ENCODE measurements around the gene XDH.

The XDH gene

DNA sequence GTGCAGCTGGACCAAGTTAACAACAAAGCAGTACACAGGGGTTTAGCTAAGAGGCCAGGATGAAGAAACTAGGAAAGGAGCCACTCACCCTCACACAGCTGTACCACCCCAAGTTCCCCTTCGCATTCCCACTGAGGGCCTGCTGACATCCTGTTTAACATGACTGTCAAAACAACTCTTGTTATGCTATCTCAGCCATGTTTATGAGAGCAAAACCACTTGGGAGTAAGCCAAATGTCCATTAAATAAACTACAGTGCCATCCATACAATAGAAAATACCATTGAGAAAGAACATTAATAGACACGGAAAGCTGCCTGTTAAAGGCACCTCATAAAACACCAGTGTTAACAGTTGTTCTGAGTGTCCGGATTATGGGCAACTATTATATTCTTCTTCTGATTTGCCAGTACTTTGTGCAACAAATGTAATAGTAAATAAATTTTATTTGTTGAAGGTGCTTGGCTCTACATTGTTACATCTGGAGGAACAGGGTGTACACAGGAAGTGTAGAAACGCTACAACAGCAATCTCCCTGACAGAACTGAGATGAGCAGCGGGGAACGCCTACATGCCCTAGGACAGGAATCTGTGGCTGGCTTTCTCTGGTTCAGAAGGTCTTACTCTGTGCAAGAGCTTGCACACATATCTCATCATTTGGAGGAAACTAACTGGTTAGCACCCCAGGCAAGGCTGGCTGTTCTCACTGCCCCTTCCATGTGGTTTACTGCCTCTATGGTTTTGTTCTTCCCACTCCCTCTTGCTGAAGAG lies 95.0 kb downstream of the XDH start:
- Mint-ChIP-seq H3K27ac (peak overlapping the region; percentile 86), H3K4me3 (peak overlapping the region; percentile 67), H3K36me3 (no peaks in the 10 kb centered on the region), H3K9me3 (no peaks in the 10 kb centered on the region), H3K4me1 (peaks cover 38% of the 10 kb centered on the region), H3K27me3 (no peaks in the 10 kb centered on the region)
- peak; percentile 41 for ATAC-seq (ENCODE audit: low read depth)
- DNase-seq (ENCODE audit: low spot score in 2 of 2) = no peak

DNA sequence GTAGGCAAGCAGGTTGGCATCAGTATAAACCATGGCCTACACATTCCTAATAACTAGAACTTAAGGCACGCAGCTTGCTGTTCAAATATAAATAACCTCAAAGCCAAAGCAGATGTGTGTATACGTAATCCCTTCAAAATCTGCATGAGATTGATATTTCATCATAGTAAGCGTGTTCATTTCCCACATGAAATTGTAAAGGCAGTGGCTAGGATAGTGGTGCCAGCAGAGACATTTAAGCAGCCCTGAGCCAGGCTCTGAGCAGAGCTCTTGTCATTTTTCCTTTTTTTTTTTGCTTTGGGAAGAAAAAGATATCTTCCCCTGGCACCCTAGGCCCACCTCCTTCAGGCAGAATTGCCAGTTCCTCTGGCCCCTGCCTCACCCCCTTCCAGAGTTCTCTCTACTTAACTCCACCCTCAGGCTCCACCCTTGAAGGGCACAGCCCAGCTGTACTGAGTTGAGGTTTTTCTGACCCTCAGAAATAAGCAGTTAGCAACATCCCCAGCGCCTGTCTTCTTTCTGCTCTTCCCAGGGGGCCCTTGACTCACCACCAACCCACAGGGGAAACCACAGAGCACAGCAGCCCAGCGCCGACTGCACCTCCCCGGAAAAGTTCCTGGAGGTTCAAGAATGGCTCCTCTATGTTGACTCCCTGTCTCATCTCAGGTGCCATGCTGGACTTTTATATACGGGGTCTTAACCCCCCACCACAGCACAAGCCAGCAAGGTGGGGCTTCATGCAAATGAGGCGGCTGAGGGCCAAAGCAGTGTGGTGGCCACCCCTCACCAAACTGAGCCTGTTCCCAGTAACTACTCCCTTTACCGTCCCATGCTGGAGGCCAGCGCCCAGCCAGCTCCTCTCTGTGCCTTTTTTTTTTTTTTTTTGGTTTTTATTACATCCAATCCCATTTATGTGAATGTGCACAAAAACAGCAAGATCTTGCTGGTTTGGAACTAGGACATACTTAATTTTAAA lies 95.9 kb downstream of the XDH start:
- Mint-ChIP-seq H3K27me3 (no peaks in the 10 kb centered on the region), H3K9me3 (no peaks in the 10 kb centered on the region), H3K4me3 (peak overlapping the region; percentile 67), H3K36me3 (no peaks in the 10 kb centered on the region), H3K27ac (peak overlapping the region; percentile 86), H3K4me1 (peaks cover 31% of the 10 kb centered on the region)
- DNase-seq (ENCODE audit: low spot score in 2 of 2) = no peak
- ATAC-seq (ENCODE audit: low read depth) = peak; percentile 84

DNA sequence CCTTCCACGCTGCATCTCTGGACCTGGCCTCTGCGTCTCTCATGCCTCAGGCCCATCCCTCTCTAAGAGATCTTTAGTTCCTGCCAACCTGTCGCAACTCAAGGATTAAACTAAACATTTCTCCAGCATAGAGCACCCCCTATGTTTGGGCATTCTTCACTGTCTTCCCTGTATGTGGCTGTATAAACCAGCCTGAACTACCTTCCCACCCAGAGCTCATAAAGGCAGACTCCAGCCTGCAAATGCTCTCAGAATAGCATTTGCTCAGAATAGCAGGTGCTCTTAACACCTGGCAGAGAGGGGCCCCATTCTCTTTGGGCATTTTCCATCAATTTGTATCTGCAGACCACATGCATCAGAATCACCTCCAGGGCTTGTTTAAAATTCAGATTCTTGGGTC lies 97.1 kb downstream of the XDH start:
- Mint-ChIP-seq H3K36me3 (no peaks in the 10 kb centered on the region), H3K4me3 (no peak overlapping the region), H3K4me1 (peaks cover 27% of the 10 kb centered on the region), H3K27me3 (no peaks in the 10 kb centered on the region), H3K9me3 (no peaks in the 10 kb centered on the region), H3K27ac (no peak overlapping the region)
- no peak for DNase-seq (ENCODE audit: low spot score in 2 of 2)
- no peak for ATAC-seq (ENCODE audit: low read depth)

DNA sequence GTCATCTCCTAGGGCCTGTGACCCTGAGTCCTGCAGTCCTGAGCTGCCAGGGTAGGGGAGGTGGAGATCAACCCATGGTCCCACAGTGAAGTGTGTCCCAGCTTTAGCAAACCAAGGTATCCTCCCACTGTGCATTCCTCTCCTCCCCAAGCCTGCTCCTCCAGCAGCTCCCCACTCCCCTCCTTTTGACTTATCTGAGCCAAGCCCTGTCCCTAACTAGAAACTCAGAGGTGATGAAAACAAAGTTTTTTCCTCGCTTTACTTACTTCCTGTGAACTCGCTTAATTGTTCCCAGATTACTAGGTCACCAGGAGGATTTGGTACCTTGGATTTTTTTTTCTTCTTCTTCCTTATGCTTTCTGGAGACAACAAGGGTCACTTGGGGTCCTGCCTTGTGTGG lies 99.8 kb downstream of the XDH start:
- Mint-ChIP-seq H3K36me3 (peaks cover 7% of the 10 kb centered on the region), H3K9me3 (peaks cover 5% of the 10 kb centered on the region), H3K27ac (no peak overlapping the region), H3K4me1 (peaks cover 18% of the 10 kb centered on the region), H3K4me3 (no peak overlapping the region), H3K27me3 (peaks cover 4% of the 10 kb centered on the region)
- no peak for ATAC-seq (ENCODE audit: low read depth)
- no peak for DNase-seq (ENCODE audit: low spot score in 2 of 2)

DNA sequence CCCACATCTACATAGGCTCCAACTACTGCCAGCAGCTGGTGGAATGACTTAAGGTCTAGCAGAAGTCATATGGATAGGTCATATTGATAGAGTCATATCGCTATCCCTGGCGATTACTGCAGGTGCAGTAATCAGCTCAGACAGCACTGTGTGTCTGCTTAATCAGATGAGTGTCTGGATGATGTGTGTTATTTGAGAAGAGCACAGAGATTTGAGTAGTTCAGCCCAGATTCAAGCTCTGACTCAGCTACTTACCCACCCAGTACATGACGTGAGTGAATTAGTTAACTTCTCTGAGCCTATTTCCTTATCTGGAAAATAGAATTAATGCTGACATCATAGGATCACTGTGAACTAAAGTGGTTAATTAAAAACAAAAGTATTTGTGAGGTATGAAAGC lies 101.6 kb downstream of the XDH start:
- no peak for ATAC-seq (ENCODE audit: low read depth)
- peaks cover 5% of the 10 kb centered on the region for H3K9me3 Mint-ChIP-seq
- no peak overlapping the region for H3K27ac Mint-ChIP-seq
- no peak for DNase-seq (ENCODE audit: low spot score in 2 of 2)
- H3K4me3 Mint-ChIP-seq = no peak overlapping the region
- H3K36me3 Mint-ChIP-seq = peaks cover 7% of the 10 kb centered on the region
- H3K4me1 Mint-ChIP-seq = peaks cover 5% of the 10 kb centered on the region
- H3K27me3 Mint-ChIP-seq = peaks cover 4% of the 10 kb centered on the region

DNA sequence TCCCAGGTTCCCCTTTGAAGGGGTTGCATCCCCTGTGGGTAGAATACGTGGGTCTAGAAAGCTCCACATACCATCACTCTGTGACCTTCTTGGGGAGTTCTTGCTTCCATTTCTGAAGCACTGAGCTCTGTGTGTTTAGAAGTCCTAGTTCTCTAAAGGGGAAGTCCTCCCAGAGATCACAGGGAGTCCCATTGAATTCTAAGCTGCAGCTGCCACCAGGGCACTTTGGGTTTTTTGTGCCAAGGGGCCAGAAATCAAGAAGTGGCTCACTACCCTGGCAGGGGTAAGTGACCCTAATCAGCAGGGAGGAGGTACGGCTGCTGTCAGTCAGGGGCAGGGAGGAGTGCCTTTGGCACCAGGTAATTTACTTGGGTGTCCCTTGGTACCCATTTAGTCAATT lies 109.7 kb downstream of the XDH start:
- ATAC-seq (ENCODE audit: low read depth) = no peak
- H3K4me1 Mint-ChIP-seq = peaks cover 2% of the 10 kb centered on the region

DNA sequence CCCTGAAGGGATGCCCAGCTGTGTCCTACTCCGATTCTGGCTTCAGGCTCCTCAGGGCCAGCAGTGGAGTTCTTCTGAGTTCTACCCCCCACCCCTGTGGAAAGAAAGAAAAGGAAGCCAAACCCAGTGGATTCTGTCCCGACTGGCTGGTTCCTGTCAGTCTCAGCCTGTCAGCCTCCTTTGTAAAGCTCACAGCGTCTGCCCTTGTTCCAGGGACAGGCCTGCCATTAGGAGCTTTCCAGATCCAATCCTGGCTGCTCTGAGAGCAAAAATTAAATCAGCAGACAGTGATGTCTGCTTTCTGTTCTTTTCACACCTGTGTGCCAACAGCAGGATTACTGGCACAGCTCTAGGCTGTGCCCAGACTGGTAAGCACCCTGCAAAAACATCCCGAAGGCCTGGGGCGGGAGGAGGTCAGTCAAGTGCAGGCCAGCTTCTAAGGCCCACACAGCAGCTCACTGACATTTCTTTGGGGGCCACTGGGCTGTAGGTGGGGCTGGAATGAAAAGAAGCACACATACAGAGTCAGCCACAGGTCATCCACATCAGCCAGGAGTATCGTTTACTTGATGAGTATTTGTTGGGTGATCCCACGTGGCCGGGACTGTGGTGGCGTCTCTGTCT lies 111.5 kb downstream of the XDH start:
- ATAC-seq (ENCODE audit: low read depth) = no peak
- Mint-ChIP-seq H3K4me3 (no peak overlapping the region), H3K36me3 (no peaks in the 10 kb centered on the region), H3K27me3 (no peaks in the 10 kb centered on the region), H3K27ac (no peak overlapping the region), H3K9me3 (no peaks in the 10 kb centered on the region), H3K4me1 (peaks cover 6% of the 10 kb centered on the region)
- no peak for DNase-seq (ENCODE audit: low spot score in 2 of 2)

More for the DNA sequence above, 109.7 kb downstream of the XDH start:
- DNase-seq (ENCODE audit: low spot score in 2 of 2) = no peak
- Mint-ChIP-seq H3K9me3 (no peaks in the 10 kb centered on the region), H3K4me3 (no peak overlapping the region), H3K27ac (no peak overlapping the region), H3K27me3 (no peaks in the 10 kb centered on the region), H3K36me3 (no peaks in the 10 kb centered on the region)

DNA sequence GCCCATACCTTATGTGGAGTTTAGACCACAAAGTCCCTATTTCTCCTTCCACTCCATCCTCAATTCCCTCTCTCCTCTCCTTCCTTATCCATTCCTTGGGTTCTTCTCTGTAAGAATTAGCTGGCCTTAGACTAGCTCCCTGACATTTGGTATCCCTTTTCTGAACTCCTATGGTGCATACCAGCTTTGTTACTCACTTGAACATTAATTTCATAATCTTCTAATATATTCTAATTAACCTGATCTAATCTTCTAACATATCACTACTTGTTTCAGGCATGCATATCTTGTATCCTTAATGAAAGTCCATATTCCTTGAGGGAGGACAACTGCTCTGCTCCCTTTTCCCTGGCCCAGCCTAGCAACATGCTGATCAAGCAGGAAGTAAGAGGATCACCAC lies 114.2 kb downstream of the XDH start:
- H3K9me3 Mint-ChIP-seq = no peaks in the 10 kb centered on the region
- peaks cover 12% of the 10 kb centered on the region for H3K4me1 Mint-ChIP-seq
- H3K4me3 Mint-ChIP-seq = no peak overlapping the region
- no peaks in the 10 kb centered on the region for H3K27me3 Mint-ChIP-seq
- no peak overlapping the region for H3K27ac Mint-ChIP-seq
- DNase-seq (ENCODE audit: low spot score in 2 of 2) = no peak
- H3K36me3 Mint-ChIP-seq = no peaks in the 10 kb centered on the region
- ATAC-seq (ENCODE audit: low read depth) = no peak

DNA sequence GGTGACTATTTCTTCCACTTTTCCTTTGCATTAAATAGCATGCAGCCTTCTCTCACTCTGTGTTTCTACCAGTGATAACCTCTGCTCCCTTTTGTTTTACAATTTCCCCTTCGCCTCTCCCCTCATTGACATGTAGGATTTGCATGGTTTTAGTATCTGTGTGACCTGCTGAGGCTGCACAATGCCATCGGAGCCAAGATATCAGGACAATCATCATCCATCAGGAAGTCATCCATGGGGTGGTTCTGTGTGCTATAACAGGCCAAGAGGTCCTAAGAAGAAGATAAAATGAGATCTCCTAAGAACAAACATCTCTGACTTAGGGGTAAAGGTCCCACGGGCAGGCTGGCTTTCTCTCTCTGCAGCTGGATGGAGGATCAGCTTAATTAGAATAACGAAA lies 115.0 kb downstream of the XDH start:
- H3K9me3 Mint-ChIP-seq = no peaks in the 10 kb centered on the region
- no peak overlapping the region for H3K27ac Mint-ChIP-seq
- peaks cover 12% of the 10 kb centered on the region for H3K4me1 Mint-ChIP-seq
- no peak for DNase-seq (ENCODE audit: low spot score in 2 of 2)
- H3K4me3 Mint-ChIP-seq = no peak overlapping the region
- ATAC-seq (ENCODE audit: low read depth) = no peak
- H3K36me3 Mint-ChIP-seq = no peaks in the 10 kb centered on the region
- no peaks in the 10 kb centered on the region for H3K27me3 Mint-ChIP-seq

DNA sequence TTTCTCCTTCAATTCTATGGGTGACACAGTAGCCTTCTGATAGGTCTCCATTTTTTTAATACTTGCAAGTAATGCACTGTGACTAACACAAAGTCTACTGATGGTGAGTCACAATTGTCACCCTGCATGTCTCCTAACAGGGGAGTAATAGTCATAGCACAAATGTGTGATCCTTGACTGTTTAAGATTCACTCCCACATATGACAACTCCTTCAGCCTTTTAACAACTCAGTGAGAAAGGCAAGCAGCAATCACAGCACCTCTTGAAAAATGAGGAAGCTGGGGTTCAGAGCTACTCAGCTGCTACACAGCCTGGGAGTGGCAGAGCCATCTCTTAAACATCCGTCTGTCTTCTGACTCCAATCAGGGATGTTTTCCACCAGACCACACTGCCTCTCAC lies 116.8 kb downstream of the XDH start:
- peak overlapping the region; percentile 69 for H3K27ac Mint-ChIP-seq
- H3K4me3 Mint-ChIP-seq = no peak overlapping the region
- peaks cover 14% of the 10 kb centered on the region for H3K4me1 Mint-ChIP-seq
- DNase-seq (ENCODE audit: low spot score in 2 of 2) (peak; percentile 13), ATAC-seq (ENCODE audit: low read depth) (peak; percentile 97)
- no peaks in the 10 kb centered on the region for H3K9me3 Mint-ChIP-seq
- H3K27me3 Mint-ChIP-seq = no peaks in the 10 kb centered on the region
- no peaks in the 10 kb centered on the region for H3K36me3 Mint-ChIP-seq

DNA sequence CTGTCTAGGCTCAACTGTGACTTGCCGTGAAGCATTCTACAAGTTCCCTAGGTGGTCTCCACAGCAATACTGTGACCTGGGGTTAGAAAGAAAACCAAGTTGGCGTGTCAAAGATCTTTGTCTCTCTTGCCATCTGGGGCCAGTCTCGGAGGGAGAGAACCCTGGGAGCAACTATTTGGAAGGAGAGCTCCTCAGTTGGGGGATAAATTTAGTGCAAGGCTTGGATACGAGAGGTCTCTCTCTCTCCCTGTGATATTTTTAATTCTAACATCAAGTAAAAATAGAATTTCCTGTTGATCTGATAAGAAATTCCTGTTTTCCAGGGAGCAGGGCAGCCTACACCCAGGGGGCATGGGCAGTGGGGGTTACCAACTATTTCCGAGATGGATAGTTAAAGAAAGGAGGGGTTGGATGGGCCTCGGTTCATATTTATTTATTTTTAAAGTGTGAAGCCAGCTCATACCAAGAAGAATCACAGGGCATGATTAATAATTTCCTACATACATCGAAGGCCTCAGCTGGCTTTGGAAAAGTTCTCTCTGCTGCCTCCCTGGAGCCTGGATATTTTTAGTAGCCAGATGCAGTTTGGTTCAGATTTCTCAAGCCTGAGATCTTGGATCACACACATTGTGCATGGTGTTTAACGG lies 117.8 kb downstream of the XDH start:
- ATAC-seq (ENCODE audit: low read depth) (no peak), DNase-seq (ENCODE audit: low spot score in 2 of 2) (no peak)
- Mint-ChIP-seq H3K4me3 (no peak overlapping the region), H3K9me3 (no peaks in the 10 kb centered on the region), H3K36me3 (no peaks in the 10 kb centered on the region), H3K4me1 (peaks cover 14% of the 10 kb centered on the region), H3K27me3 (no peaks in the 10 kb centered on the region), H3K27ac (peak overlapping the region; percentile 1)

DNA sequence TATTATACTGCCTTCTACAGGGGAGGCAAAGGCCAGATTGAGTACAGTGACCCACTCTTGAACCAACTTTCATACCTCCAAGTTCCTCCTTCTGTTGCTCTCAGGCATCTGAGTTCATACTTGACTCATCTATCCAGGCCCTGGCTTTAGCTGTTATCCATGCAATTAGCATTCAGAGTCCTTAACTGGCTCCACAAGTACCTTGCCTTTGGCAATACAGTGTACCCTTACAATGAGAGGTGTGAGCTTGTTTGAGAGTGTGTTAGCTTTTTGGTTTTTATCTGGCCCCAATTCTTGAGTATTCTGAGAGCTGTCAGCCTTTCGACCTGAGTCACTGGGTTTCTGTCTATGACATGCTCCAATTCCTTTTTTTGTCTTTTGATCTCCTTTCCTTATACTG lies 120.3 kb downstream of the XDH start:
- no peaks in the 10 kb centered on the region for H3K27me3 Mint-ChIP-seq
- DNase-seq (ENCODE audit: low spot score in 2 of 2) (no peak), ATAC-seq (ENCODE audit: low read depth) (no peak)
- H3K36me3 Mint-ChIP-seq = no peaks in the 10 kb centered on the region
- H3K27ac Mint-ChIP-seq = no peak overlapping the region
- H3K4me1 Mint-ChIP-seq = peaks cover 12% of the 10 kb centered on the region
- H3K4me3 Mint-ChIP-seq = no peak overlapping the region
- H3K9me3 Mint-ChIP-seq = no peaks in the 10 kb centered on the region

DNA sequence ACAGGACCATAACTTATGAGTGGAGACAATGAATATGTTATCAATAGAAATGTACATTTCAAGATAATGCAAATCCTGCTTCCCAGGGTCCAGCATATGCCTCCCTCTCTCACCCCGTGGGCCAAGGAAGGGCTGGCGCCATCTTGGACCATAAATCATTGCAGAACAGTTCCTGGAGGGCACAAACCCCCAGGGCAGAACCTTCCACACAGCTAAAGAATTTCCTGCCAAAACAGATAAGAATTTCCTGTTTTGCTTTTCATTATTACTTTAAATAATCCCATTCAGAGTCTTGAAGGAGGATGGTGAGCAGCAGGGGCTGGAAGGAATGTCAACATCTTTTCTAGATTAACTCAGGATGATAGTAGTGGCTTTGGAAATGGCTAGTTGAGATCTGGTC lies 126.9 kb downstream of the XDH start:
- H3K4me1 Mint-ChIP-seq = peaks cover 9% of the 10 kb centered on the region
- ATAC-seq (ENCODE audit: low read depth) = no peak
- no peaks in the 10 kb centered on the region for H3K27me3 Mint-ChIP-seq
- no peaks in the 10 kb centered on the region for H3K9me3 Mint-ChIP-seq
- no peaks in the 10 kb centered on the region for H3K36me3 Mint-ChIP-seq
- no peak overlapping the region for H3K27ac Mint-ChIP-seq
- no peak overlapping the region for H3K4me3 Mint-ChIP-seq
- DNase-seq (ENCODE audit: low spot score in 2 of 2) = no peak
